SK-N-SH (cell line): Measurements from ENCODE around the gene THEMIS. TPM values are rescaled to one million over a fixed set of nuclear protein-coding genes. Genes with fewer than 3 reads are reported as not detected.

Experiments used
- CTCF ChIA-PET: fragments of 300-600, 350-600 bp; formaldehyde crosslinking; extraction: SDS; loops from one replicate; lab custom pipeline; 2021; lab: Yijun Ruan, JAX
- POLR2A ChIA-PET: fragments of 350-600 bp; sonication (Branson Sonifier 250); formaldehyde crosslinking; extraction: SDS; loops from one replicate; lab custom pipeline; 2020; ENCODE audit warnings: antibody characterized with exemption, inconsistent platforms; lab: Yijun Ruan, JAX
- DNase-seq: peaks from one replicate; pipeline ENCODE4 v3.0.0; 2012
- H2AFZ ChIP-seq: fragments of 200-600 bp; sonication (generic); 2 replicates; pipeline ENCODE4 v1.8.1; 2016; ENCODE audit warnings: antibody characterized with exemption, mild to moderate bottlenecking, low read depth
- H3F3A ChIP-seq: fragments of 200-600 bp; sonication (generic); replicated peaks from 2 replicates; pipeline ENCODE3; 2016; ENCODE audit warnings: antibody characterized with exemption, mild to moderate bottlenecking; ENCODE audit not compliant: insufficient read depth
- H3K27ac ChIP-seq, 2 experiments: fragments of 200-500 bp in 1 of 2; fragments of 200-600 bp in 1 of 2; sonication (Bioruptor generic) in 1 of 2; sonication (generic), shearing (Covaris generic) in 1 of 2; 2 replicates each; pipeline versions ENCODE4 v1.5.1 to v1.6.1; 2014 to 2016; ENCODE audit warnings: low read depth in 2 of 2, inconsistent platforms in 1 of 2, low read length in 1 of 2, mild to moderate bottlenecking in 1 of 2, mixed read lengths in 1 of 2
- H3K27me3 ChIP-seq: fragments of 200-600 bp; sonication (generic), shearing (Covaris generic); 2 replicates; pipeline ENCODE4 v1.6.1; 2016; ENCODE audit warnings: mixed run types; ENCODE audit not compliant: insufficient read depth
- H3K36me3 ChIP-seq, 2 experiments: fragments of 200-500 bp in 1 of 2; fragments of 200-600 bp in 1 of 2; sonication (Bioruptor generic) in 1 of 2; sonication (generic) in 1 of 2; replicated peaks in 1 of 2; 2 replicates each; pipeline versions ENCODE3 to v1.5.1; 2014 to 2016; ENCODE audit warnings: low read length in 1 of 2, mild to moderate bottlenecking in 1 of 2; ENCODE audit not compliant: insufficient read depth in 2 of 2, control insufficient read depth in 1 of 2
- H3K4me1 ChIP-seq, 2 experiments: fragments of 200-500 bp in 1 of 2; fragments of 200-600 bp in 1 of 2; sonication (Bioruptor generic) in 1 of 2; sonication (generic), shearing (Covaris generic) in 1 of 2; 2 replicates each; pipeline versions ENCODE4 v1.5.1 to v1.6.1; 2014 to 2016; ENCODE audit warnings: low read depth in 1 of 2, low read length in 1 of 2, mixed run types in 1 of 2; ENCODE audit not compliant: insufficient read depth in 2 of 2, control insufficient read depth in 1 of 2
- H3K4me2 ChIP-seq: fragments of 200-600 bp; sonication (generic), shearing (Covaris generic); 2 replicates; pipeline ENCODE4 v1.6.1; 2017; ENCODE audit warnings: mixed run types
- H3K4me3 ChIP-seq, 2 experiments: fragments of 200-500 bp in 1 of 2; fragments of 200-600 bp in 1 of 2; sonication (Bioruptor generic) in 1 of 2; sonication (generic), shearing (Covaris generic) in 1 of 2; 2 replicates each; pipeline versions ENCODE4 v1.5.1 to v1.8.1; 2014 to 2016; ENCODE audit warnings: low read depth in 2 of 2, inconsistent platforms in 1 of 2, low read length in 1 of 2, mild to moderate bottlenecking in 1 of 2, mixed read lengths in 1 of 2, moderate library complexity in 1 of 2
- H3K79me2 ChIP-seq: fragments of 200-600 bp; sonication (generic); 2 replicates; pipeline ENCODE4 v1.8.1; 2017; ENCODE audit warnings: mild to moderate bottlenecking; ENCODE audit not compliant: insufficient read depth
- H3K9ac ChIP-seq: fragments of 200-600 bp; sonication (generic); 2 replicates; pipeline ENCODE4 v1.6.1; 2017; ENCODE audit warnings: mixed run types
- H3K9me2 ChIP-seq: fragments of 200-600 bp; sonication (generic); 2 replicates; pipeline ENCODE4 v1.6.1; 2017; ENCODE audit warnings: mixed run types
- H3K9me3 ChIP-seq: fragments of 200-600 bp; sonication (generic); 2 replicates; pipeline ENCODE4 v1.6.1; 2017; ENCODE audit warnings: mixed run types, mild to moderate bottlenecking, moderate library complexity
- H4K20me1 ChIP-seq: fragments of 200-600 bp; sonication (generic); 2 replicates; pipeline ENCODE4 v1.6.1; 2017; ENCODE audit warnings: mild to moderate bottlenecking, mixed run types; ENCODE audit not compliant: insufficient read depth
- ELF1 ChIP-seq: IDR thresholded peaks from 2 replicates; pipeline ENCODE4 v1.4.0; 2012
- EP300 ChIP-seq, 2 experiments: IDR thresholded peaks; 2 replicates each; pipeline versions ENCODE4 v1.4.0 to v1.6.1; 2012; ENCODE audit warnings: borderline replicate concordance in 1 of 2, low read depth in 1 of 2, low read length in 1 of 2
- EZH2phosphoT487 ChIP-seq: fragments of 200-600 bp; sonication (generic); IDR thresholded peaks from 2 replicates; pipeline ENCODE4 v1.6.1; 2017; ENCODE audit warnings: low read depth, mixed run types, mild to moderate bottlenecking, antibody characterized with exemption, moderate library complexity, borderline replicate concordance
- FOSL2 ChIP-seq: IDR thresholded peaks from 2 replicates; pipeline ENCODE4 v1.4.0; 2012; ENCODE audit warnings: low read depth, mild to moderate bottlenecking, moderate library complexity, borderline replicate concordance
- GABPA ChIP-seq: IDR thresholded peaks from 2 replicates; pipeline ENCODE4 v1.4.0; 2012; ENCODE audit warnings: low read depth, mild to moderate bottlenecking
- GATA2 ChIP-seq: sonication (generic); formaldehyde crosslinking; IDR thresholded peaks from 2 replicates; pipeline ENCODE4 v1.5.0; 2020; ENCODE audit warnings: mild to moderate bottlenecking, missing genetic modification reagents
- MAX ChIP-seq: IDR thresholded peaks from 2 replicates; pipeline ENCODE4 v1.4.0; 2012; ENCODE audit warnings: low read depth
- MEF2A ChIP-seq: IDR thresholded peaks from 2 replicates; pipeline ENCODE4 v1.4.0; 2012; ENCODE audit warnings: low read depth, borderline replicate concordance
- MXI1 ChIP-seq: IDR thresholded peaks from 2 replicates; pipeline ENCODE4 v1.6.1; 2012; ENCODE audit warnings: mild to moderate bottlenecking, low read depth, low read length, improper control_type of control experiment
- NFIC ChIP-seq: IDR thresholded peaks from 2 replicates; pipeline ENCODE4 v1.4.0; 2012; ENCODE audit warnings: borderline replicate concordance
- NRF1 ChIP-seq: IDR thresholded peaks from 2 replicates; pipeline ENCODE4 v1.6.1; 2012; ENCODE audit warnings: low read depth, mild to moderate bottlenecking, low read length
- PBX3 ChIP-seq: IDR thresholded peaks from 2 replicates; pipeline ENCODE4; 2012
- POLR2AphosphoS5 ChIP-seq: IDR thresholded peaks from 2 replicates; pipeline ENCODE4 v1.6.1; 2012; ENCODE audit warnings: low read depth, low read length
- RAD21 ChIP-seq: IDR thresholded peaks from 2 replicates; pipeline ENCODE4 v1.6.1; 2012; ENCODE audit warnings: mild to moderate bottlenecking, low read length
- RCOR1 ChIP-seq: fragments of 150-350 bp; IDR thresholded peaks from 2 replicates; pipeline ENCODE4 v1.6.1; 2017; ENCODE audit warnings: antibody characterized with exemption, low read length
- REST ChIP-seq: IDR thresholded peaks from 2 replicates; pipeline ENCODE4 v1.6.1; 2012; ENCODE audit warnings: mild to moderate bottlenecking, low read depth, low read length, moderate library complexity
- RFX5 ChIP-seq: IDR thresholded peaks from 2 replicates; pipeline ENCODE4 v1.6.1; 2012; ENCODE audit warnings: mild to moderate bottlenecking, improper control_type of control experiment, low read length
- TEAD4 ChIP-seq: IDR thresholded peaks from 2 replicates; pipeline ENCODE4 v1.4.0; 2012; ENCODE audit warnings: mild to moderate bottlenecking, borderline replicate concordance; ENCODE audit not compliant: insufficient read depth
- USF1 ChIP-seq: IDR thresholded peaks from 2 replicates; pipeline ENCODE4 v1.4.0; 2012; ENCODE audit warnings: low read depth, borderline replicate concordance
- ZBTB33 ChIP-seq: IDR thresholded peaks from 2 replicates; pipeline ENCODE4 v1.4.0; 2012; ENCODE audit warnings: low read depth, borderline replicate concordance
- WGBS: methylation state at CpG from one replicate; pipeline ENCODE4 v1.1.6; 2017; ENCODE audit warnings: low lambda C conversion rate; 5-methylcytosine and 5-hydroxymethylcytosine counted together
- polyA plus RNA-seq, 3 experiments: library from polyadenylated mRNA; depleted of rRNA; stranded (reverse); fragments of >200 nt; gene quantifications; 2 replicates each; pipeline ENCODE4 v1.2.3, GENCODE V29; 2012

THEMIS gene
- polyA plus RNA-seq, 1 of the 3 experiments (the other 2 are of a cell fraction) = not detected

- Histone ChIP-seq H3K9me2 (no peaks in the 10 kb centered on the region), H4K20me1 (no peaks in the 10 kb centered on the region), H3K79me2 (no peaks in the 10 kb centered on the region), H3K36me3 (no peaks in the 10 kb centered on the region), H3K4me2 (no peak overlapping the region), H3F3A (no peaks in the 10 kb centered on the region), H3K4me3 (no peak overlapping the region), H3K9ac (no peak overlapping the region), H2AFZ (no peak overlapping the region), H3K27me3 (no peaks in the 10 kb centered on the region), H3K4me1 (no peaks in the 10 kb centered on the region), H3K9me3 (no peaks in the 10 kb centered on the region), H3K27ac (no peak overlapping the region)
- DNase-seq = no peak
- POLR2A ChIA-PET = no interaction called here
- TF ChIP-seq TEAD4 (no peak), NFIC (no peak), RFX5 (no peak), MAX (no peak), MXI1 (no peak), USF1 (no peak), POLR2AphosphoS5 (no peak), PBX3 (no peak), MEF2A (no peak), EP300 (IDR thresholded peaks at IDR 0.05; ENCODE audit: borderline replicate concordance in 1 of 2, low read depth in 1 of 2, low read length in 1 of 2) (no peak), ELF1 (no peak), EZH2phosphoT487 (no peak), RCOR1 (no peak), REST (no peak), GABPA (no peak), FOSL2 (no peak), GATA2 (CRISPR knock-in tag) (no peak), NRF1 (no peak), RAD21 (no peak), ZBTB33 (no peak)
- 40% methylated on average over 4 of the region's 4 CpGs for WGBS
- CTCF ChIA-PET = no interaction called here
Observed at GRCh38 chr6:127816643-127817042, 84.2 kb downstream of the THEMIS start.
